HCT116 (cell line): ENCODE data around the gene CENPV. TPM values are rescaled to one million over a fixed set of nuclear protein-coding genes. Genes with fewer than 3 reads are reported as not detected.

ENCODE experiments used
- ATAC-seq: fragments of 200-7000 bp; cut with Tn5 transposase; 2 replicates; pipeline ENCODE4 v1.9.1; 2020; ENCODE audit warnings: mild to moderate bottlenecking, moderate library complexity
- BruUV-seq: library from RNA; stranded (reverse); fragments of 400-500 nt; replicated peaks from 2 replicates; lab custom pipeline; 2021; lab: Mats Ljungman, UMichigan
- CTCF ChIA-PET: fragments of 300-600 bp; sonication (Branson Sonifier 250); formaldehyde crosslinking; loops from one replicate; lab custom pipeline; 2021; ENCODE audit warnings: antibody characterized with exemption; lab: Charles Lee
- POLR2A ChIA-PET: fragments of 300-600, 350-600 bp; sonication (Branson Sonifier 250); formaldehyde crosslinking; loops from one replicate; lab custom pipeline; 2021; ENCODE audit warnings: antibody characterized with exemption; lab: Charles Lee
- RAD21 ChIA-PET, 2 experiments: fragments of 300-600 bp; sonication (Branson Sonifier 250); formaldehyde crosslinking; loops; one replicate each; lab custom pipeline; 2023; ENCODE audit warnings: low total read pairs in 2 of 2; ENCODE audit not compliant: uncharacterized antibody in 2 of 2, unreplicated experiment in 2 of 2, low non-redundant PET in 1 of 2; lab: Charles Lee
- DNase-seq: peaks from one replicate; pipeline ENCODE4 v3.0.0-alpha.2; 2010; ENCODE audit warnings: low read depth, low spot score
- H2AFZ ChIP-seq: fragments of 200-600 bp; shearing (Covaris generic), sonication (generic); 2 replicates; pipeline ENCODE4 v1.6.1; 2017; ENCODE audit warnings: low read depth, mixed run types, mixed read lengths, antibody characterized with exemption, low read length; ENCODE audit not compliant: poor library complexity, severe bottlenecking
- H3K27ac ChIP-seq: 2 replicates; pipeline ENCODE4 v1.5.1; 2012; ENCODE audit warnings: low read depth, low read length
- H3K27me3 ChIP-seq: fragments of 200-600 bp; sonication (generic); 2 replicates; pipeline ENCODE4 v1.6.1; 2016; ENCODE audit warnings: mixed run types, low read length, mixed read lengths; ENCODE audit not compliant: insufficient read depth
- H3K36me3 ChIP-seq, 2 experiments: fragments of 200-500 bp in 1 of 2; fragments of 200-600 bp in 1 of 2; sonication (Bioruptor generic) in 1 of 2; sonication (generic) in 1 of 2; 2 replicates each; pipeline versions ENCODE4 v1.5.1 to v1.6.1; 2014 to 2016; ENCODE audit warnings: low read length in 2 of 2, inconsistent platforms in 1 of 2, mixed read lengths in 1 of 2, mixed run types in 1 of 2; ENCODE audit not compliant: insufficient read depth in 2 of 2, control insufficient read depth in 1 of 2
- H3K4me1 ChIP-seq, 2 experiments: fragments of 200-600 bp in 1 of 2; sonication (generic) in 1 of 2; 2 replicates each; pipeline versions ENCODE4 v1.5.1 to v1.6.1; 2012 to 2017; ENCODE audit warnings: low read length in 2 of 2, inconsistent platforms in 1 of 2, mild to moderate bottlenecking in 1 of 2, mixed read lengths in 1 of 2, mixed run types in 1 of 2, moderate library complexity in 1 of 2; ENCODE audit not compliant: insufficient read depth in 2 of 2, control insufficient read depth in 1 of 2
- H3K4me2 ChIP-seq: fragments of 200-600 bp; sonication (generic); 2 replicates; pipeline ENCODE4 v1.6.1; 2017; ENCODE audit warnings: mixed run types, low read length, mixed read lengths
- H3K4me3 ChIP-seq, 2 experiments: fragments of 200-600 bp in 1 of 2; sonication (generic) in 1 of 2; replicated peaks in 1 of 2; 2 replicates each; pipeline ENCODE4 v1.5.1; 2011 to 2016; ENCODE audit warnings: low read length in 2 of 2, control low read depth in 1 of 2, low read depth in 1 of 2, mild to moderate bottlenecking in 1 of 2, mixed read lengths in 1 of 2, mixed run types in 1 of 2
- H3K79me2 ChIP-seq: fragments of 200-600 bp; sonication (generic); 2 replicates; pipeline ENCODE4 v1.6.1; 2017; ENCODE audit warnings: mild to moderate bottlenecking, mixed run types, low read length, moderate library complexity, mixed read lengths; ENCODE audit not compliant: insufficient read depth
- H3K9ac ChIP-seq: fragments of 200-600 bp; sonication (generic); 2 replicates; pipeline ENCODE4 v1.6.1; 2016; ENCODE audit warnings: low read length, mixed read lengths
- H3K9me2 ChIP-seq: fragments of 200-600 bp; sonication (generic), shearing (Covaris generic); 2 replicates; pipeline ENCODE4 v1.6.1; 2017; ENCODE audit warnings: mixed run types, mild to moderate bottlenecking, moderate library complexity; ENCODE audit not compliant: insufficient read depth
- H3K9me3 ChIP-seq, 2 experiments: fragments of 200-500 bp in 1 of 2; fragments of 200-600 bp in 1 of 2; sonication (Bioruptor generic) in 1 of 2; sonication (generic) in 1 of 2; 2 replicates each; pipeline ENCODE4 v1.6.1; 2014 to 2017; ENCODE audit warnings: low read length in 2 of 2, mixed read lengths in 2 of 2, inconsistent platforms in 1 of 2, low read depth in 1 of 2, mild to moderate bottlenecking in 1 of 2, mixed run types in 1 of 2, moderate library complexity in 1 of 2; ENCODE audit not compliant: control insufficient read depth in 1 of 2, insufficient read depth in 1 of 2
- H4K20me1 ChIP-seq: fragments of 200-600 bp; sonication (generic), shearing (Covaris generic); 2 replicates; pipeline ENCODE4 v1.6.1; 2017; ENCODE audit warnings: mixed run types, mild to moderate bottlenecking, moderate library complexity; ENCODE audit not compliant: insufficient read depth
- CBX3 ChIP-seq: IDR thresholded peaks from 2 replicates; pipeline ENCODE4 v1.6.1; 2012; ENCODE audit warnings: low read depth
- CEBPB ChIP-seq: IDR thresholded peaks from 2 replicates; pipeline ENCODE4 v1.6.1; 2012; ENCODE audit warnings: low read depth
- ELF1 ChIP-seq: IDR thresholded peaks from 2 replicates; pipeline ENCODE4 v1.6.1; 2012; ENCODE audit warnings: low read depth, borderline replicate concordance
- EZH2 ChIP-seq: fragments of 200-600 bp; sonication (generic); IDR thresholded peaks from 2 replicates; pipeline ENCODE4 v1.6.1; 2017; ENCODE audit warnings: antibody characterized with exemption, mixed run types
- EZH2phosphoT487 ChIP-seq: fragments of 200-600 bp; IDR thresholded peaks from 2 replicates; pipeline ENCODE4 v1.6.1; 2018; ENCODE audit warnings: antibody characterized with exemption, borderline replicate concordance
- FOSL1 ChIP-seq: IDR thresholded peaks from 2 replicates; pipeline ENCODE4 v1.6.1; 2012; ENCODE audit warnings: low read depth
- JUND ChIP-seq: IDR thresholded peaks from 2 replicates; pipeline ENCODE4 v1.6.1; 2012
- POLR2AphosphoS5 ChIP-seq: IDR thresholded peaks from 2 replicates; pipeline ENCODE4 v1.6.1; 2011; ENCODE audit warnings: mild to moderate bottlenecking, low read depth, low read length, moderate library complexity
- RAD21 ChIP-seq: IDR thresholded peaks from 2 replicates; pipeline ENCODE4 v1.6.1; 2012; ENCODE audit warnings: low read depth, mild to moderate bottlenecking
- SP1 ChIP-seq: IDR thresholded peaks from 2 replicates; pipeline ENCODE4 v1.6.1; 2012; ENCODE audit warnings: low read depth
- TCF7L2 ChIP-seq: IDR thresholded peaks from 2 replicates; pipeline ENCODE4 v1.7.0; 2011; ENCODE audit warnings: borderline replicate concordance, inconsistent platforms; ENCODE audit not compliant: insufficient read depth, insufficient read length; ENCODE audit errors: extremely low read depth
- YY1 ChIP-seq: IDR thresholded peaks from 2 replicates; pipeline ENCODE4 v1.6.1; 2011; ENCODE audit warnings: low read length, low read depth, moderate library complexity, mild to moderate bottlenecking; ENCODE audit not compliant: insufficient replicate concordance; ENCODE audit errors: extremely low read depth
- ZFX ChIP-seq: fragments of 450-650 bp; IDR thresholded peaks from 2 replicates; pipeline ENCODE4 v1.6.1; 2017
- ZNF274 ChIP-seq: fragments of 200-500 bp; sonication (Bioruptor generic); IDR thresholded peaks from 2 replicates; pipeline ENCODE4 v1.6.1; 2014; ENCODE audit warnings: mild to moderate bottlenecking, low read depth, low read length, inconsistent platforms
- intact Hi-C: fragments of 100-400 bp; cut with micrococcal nuclease; formaldehyde crosslinking; loops from 2 replicates; pipeline ENCODE4 v1.10.0; 2022
- total RNA-seq: library from RNA; stranded (reverse); gene quantifications from one replicate; pipeline ENCODE4 v1.2.1, GENCODE V29; 2021; ENCODE audit not compliant: unreplicated experiment
- TF ChIP-seq, protein P1 (sequence below): IDR thresholded peaks from 2 replicates; pipeline ENCODE4 v1.6.1; 2012
- TF ChIP-seq, protein P2 (sequence below): IDR thresholded peaks from 2 replicates; pipeline ENCODE4 v1.6.1; 2012; ENCODE audit warnings: low read depth
- TF ChIP-seq, protein P3 (sequence below), 3 experiments: fragments of 200-600 bp in 1 of 3; sonication (generic) in 1 of 3; IDR thresholded peaks in 2 of 3; conservative IDR thresholded peaks in 1 of 3; 2 replicates each; pipeline ENCODE4 v1.5.1; 2012 to 2017; ENCODE audit warnings: low read depth in 2 of 3, low read length in 2 of 3, antibody characterized with exemption in 1 of 3, borderline replicate concordance in 1 of 3, control low read depth in 1 of 3, mild to moderate bottlenecking in 1 of 3, mixed read lengths in 1 of 3, mixed run types in 1 of 3, moderate library complexity in 1 of 3; ENCODE audit not compliant: insufficient read depth in 1 of 3
- TF ChIP-seq, protein P4 (sequence below): IDR thresholded peaks from 2 replicates; pipeline ENCODE4 v1.6.1; 2012
- TF ChIP-seq, protein P5 (sequence below): IDR thresholded peaks from 2 replicates; pipeline ENCODE4 v1.6.1; 2011; ENCODE audit warnings: mild to moderate bottlenecking, low read length, moderate library complexity; ENCODE audit not compliant: insufficient replicate concordance; ENCODE audit errors: extremely low read depth

CENPV gene
- total RNA-seq, 1 experiment from 2014 or later, result 84.7 TPM

DNA sequence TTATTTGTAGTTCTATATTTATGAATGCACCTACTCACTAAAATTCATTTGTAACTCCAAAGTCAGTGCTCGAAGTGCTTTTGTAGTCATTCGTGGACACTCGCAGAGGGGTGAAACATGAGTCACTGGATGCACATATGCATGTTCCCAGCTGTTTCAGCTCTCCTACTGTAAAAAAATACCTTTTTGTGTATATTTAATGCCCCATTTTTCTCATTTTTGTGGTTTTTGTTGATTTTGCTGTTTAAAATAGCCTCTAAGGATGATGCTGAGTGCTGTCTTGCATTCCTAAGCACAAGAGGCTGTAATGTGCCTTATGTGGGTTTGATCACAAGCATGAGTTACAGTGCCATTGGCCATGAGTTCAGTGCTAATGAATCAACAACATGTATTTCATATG is 30.6 kb downstream of the CENPV start:
- DNase-seq (no peak), ATAC-seq (no peak)
- H3K4me2 ChIP-seq, result no peak overlapping the region
- no peaks in the 10 kb centered on the region for H4K20me1 ChIP-seq
- no peaks in the 10 kb centered on the region for H3K79me2 ChIP-seq
- no peak overlapping the region for H2AFZ ChIP-seq
- ChIA-PET RAD21 (no interaction called here), CTCF (no interaction called here), POLR2A (no interaction called here)
- H3K4me1 ChIP-seq, result no peaks in the 10 kb centered on the region
- no peak overlapping the region for H3K9ac ChIP-seq
- H3K27me3 ChIP-seq, result no peaks in the 10 kb centered on the region
- H3K9me3 ChIP-seq, result no peaks in the 10 kb centered on the region
- BruUV-seq, result no TSS peak
- intact Hi-C loops, result no loop called here
- no peak overlapping the region for H3K4me3 ChIP-seq
- no peaks in the 10 kb centered on the region for H3K9me2 ChIP-seq
- TF ChIP-seq JUND (no peak), SP1 (no peak), TCF7L2 (no peak), EZH2 (no peak), ZFX (no peak), ELF1 (no peak), FOSL1 (no peak), POLR2AphosphoS5 (no peak), CBX3 (no peak), RAD21 (no peak), YY1 (no peak), ZNF274 (no peak), EZH2phosphoT487 (no peak), CEBPB (no peak)
- TF ChIP-seq, protein P1, sequence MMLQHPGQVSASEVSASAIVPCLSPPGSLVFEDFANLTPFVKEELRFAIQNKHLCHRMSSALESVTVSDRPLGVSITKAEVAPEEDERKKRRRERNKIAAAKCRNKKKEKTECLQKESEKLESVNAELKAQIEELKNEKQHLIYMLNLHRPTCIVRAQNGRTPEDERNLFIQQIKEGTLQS, result no peak
- TF ChIP-seq, protein P2, sequence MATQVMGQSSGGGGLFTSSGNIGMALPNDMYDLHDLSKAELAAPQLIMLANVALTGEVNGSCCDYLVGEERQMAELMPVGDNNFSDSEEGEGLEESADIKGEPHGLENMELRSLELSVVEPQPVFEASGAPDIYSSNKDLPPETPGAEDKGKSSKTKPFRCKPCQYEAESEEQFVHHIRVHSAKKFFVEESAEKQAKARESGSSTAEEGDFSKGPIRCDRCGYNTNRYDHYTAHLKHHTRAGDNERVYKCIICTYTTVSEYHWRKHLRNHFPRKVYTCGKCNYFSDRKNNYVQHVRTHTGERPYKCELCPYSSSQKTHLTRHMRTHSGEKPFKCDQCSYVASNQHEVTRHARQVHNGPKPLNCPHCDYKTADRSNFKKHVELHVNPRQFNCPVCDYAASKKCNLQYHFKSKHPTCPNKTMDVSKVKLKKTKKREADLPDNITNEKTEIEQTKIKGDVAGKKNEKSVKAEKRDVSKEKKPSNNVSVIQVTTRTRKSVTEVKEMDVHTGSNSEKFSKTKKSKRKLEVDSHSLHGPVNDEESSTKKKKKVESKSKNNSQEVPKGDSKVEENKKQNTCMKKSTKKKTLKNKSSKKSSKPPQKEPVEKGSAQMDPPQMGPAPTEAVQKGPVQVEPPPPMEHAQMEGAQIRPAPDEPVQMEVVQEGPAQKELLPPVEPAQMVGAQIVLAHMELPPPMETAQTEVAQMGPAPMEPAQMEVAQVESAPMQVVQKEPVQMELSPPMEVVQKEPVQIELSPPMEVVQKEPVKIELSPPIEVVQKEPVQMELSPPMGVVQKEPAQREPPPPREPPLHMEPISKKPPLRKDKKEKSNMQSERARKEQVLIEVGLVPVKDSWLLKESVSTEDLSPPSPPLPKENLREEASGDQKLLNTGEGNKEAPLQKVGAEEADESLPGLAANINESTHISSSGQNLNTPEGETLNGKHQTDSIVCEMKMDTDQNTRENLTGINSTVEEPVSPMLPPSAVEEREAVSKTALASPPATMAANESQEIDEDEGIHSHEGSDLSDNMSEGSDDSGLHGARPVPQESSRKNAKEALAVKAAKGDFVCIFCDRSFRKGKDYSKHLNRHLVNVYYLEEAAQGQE, result no peak
- TF ChIP-seq, protein P3, sequence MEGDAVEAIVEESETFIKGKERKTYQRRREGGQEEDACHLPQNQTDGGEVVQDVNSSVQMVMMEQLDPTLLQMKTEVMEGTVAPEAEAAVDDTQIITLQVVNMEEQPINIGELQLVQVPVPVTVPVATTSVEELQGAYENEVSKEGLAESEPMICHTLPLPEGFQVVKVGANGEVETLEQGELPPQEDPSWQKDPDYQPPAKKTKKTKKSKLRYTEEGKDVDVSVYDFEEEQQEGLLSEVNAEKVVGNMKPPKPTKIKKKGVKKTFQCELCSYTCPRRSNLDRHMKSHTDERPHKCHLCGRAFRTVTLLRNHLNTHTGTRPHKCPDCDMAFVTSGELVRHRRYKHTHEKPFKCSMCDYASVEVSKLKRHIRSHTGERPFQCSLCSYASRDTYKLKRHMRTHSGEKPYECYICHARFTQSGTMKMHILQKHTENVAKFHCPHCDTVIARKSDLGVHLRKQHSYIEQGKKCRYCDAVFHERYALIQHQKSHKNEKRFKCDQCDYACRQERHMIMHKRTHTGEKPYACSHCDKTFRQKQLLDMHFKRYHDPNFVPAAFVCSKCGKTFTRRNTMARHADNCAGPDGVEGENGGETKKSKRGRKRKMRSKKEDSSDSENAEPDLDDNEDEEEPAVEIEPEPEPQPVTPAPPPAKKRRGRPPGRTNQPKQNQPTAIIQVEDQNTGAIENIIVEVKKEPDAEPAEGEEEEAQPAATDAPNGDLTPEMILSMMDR (IDR thresholded peaks at IDR 0.05 in 2 of 3, conservative IDR thresholded peaks at IDR 0.05 in 1 of 3; ENCODE audit: borderline replicate concordance in 1 of 3, insufficient read depth in 1 of 3, low read depth in 2 of 3, low read length in 2 of 3), result no peak
- TF ChIP-seq, protein P4, sequence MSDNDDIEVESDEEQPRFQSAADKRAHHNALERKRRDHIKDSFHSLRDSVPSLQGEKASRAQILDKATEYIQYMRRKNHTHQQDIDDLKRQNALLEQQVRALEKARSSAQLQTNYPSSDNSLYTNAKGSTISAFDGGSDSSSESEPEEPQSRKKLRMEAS, result no peak
- TF ChIP-seq, protein P5, sequence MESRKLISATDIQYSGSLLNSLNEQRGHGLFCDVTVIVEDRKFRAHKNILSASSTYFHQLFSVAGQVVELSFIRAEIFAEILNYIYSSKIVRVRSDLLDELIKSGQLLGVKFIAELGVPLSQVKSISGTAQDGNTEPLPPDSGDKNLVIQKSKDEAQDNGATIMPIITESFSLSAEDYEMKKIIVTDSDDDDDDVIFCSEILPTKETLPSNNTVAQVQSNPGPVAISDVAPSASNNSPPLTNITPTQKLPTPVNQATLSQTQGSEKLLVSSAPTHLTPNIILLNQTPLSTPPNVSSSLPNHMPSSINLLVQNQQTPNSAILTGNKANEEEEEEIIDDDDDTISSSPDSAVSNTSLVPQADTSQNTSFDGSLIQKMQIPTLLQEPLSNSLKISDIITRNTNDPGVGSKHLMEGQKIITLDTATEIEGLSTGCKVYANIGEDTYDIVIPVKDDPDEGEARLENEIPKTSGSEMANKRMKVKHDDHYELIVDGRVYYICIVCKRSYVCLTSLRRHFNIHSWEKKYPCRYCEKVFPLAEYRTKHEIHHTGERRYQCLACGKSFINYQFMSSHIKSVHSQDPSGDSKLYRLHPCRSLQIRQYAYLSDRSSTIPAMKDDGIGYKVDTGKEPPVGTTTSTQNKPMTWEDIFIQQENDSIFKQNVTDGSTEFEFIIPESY, result no peak
- H3K36me3 ChIP-seq, result peaks cover 0 to 9% of the 10 kb centered on the region in 2 experiments; a peak in 2 of 4 replicates
- no peak overlapping the region for H3K27ac ChIP-seq
